NCI-H187 treated with DMSO at 0.1 percent for 48 hours (cell line): ENCODE measurements around the gene FARS2.

Experiments used
- DNase-seq: peaks from one replicate; lab custom pipeline; 2025; lab: John Stamatoyannopoulos, UW

The FARS2 gene

GRCh38 chr6:5379647-5380242, 118.4 kb downstream of the FARS2 start:
- DNase-seq = no peak

- DNase-seq = no peak
These were observed 122.5 kb downstream of the FARS2 start for GRCh38 chr6:5383856-5384255.

DNA sequence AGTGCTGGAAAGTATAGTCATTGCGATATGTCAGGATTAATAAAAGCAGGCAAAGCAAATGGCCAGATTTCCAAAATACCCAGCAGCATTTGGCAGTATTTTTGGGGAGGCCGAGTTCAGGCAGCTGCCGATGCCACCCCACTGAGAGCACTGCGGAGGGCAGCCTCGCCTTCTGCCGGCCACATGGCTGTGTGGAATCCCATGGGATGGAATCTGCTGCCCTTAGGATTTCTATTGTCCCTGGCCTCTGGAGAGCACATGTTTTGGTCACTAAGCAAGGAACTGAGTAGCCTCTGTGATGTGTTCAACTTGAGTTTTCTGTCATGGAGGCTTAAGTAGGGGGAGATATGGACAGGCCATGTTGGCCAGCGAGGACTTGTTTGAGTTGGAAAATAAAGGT, 123.0 kb downstream of the FARS2 start:
- no peak for DNase-seq

GRCh38 chr6:5388326-5388725, 127.0 kb downstream of the FARS2 start:
- DNase-seq = no peak

GRCh38 chr6:5389086-5389745, 127.9 kb downstream of the FARS2 start:
- no peak for DNase-seq

- no peak for DNase-seq
These were observed 128.9 kb downstream of the FARS2 start for GRCh38 chr6:5390177-5390576.

DNA sequence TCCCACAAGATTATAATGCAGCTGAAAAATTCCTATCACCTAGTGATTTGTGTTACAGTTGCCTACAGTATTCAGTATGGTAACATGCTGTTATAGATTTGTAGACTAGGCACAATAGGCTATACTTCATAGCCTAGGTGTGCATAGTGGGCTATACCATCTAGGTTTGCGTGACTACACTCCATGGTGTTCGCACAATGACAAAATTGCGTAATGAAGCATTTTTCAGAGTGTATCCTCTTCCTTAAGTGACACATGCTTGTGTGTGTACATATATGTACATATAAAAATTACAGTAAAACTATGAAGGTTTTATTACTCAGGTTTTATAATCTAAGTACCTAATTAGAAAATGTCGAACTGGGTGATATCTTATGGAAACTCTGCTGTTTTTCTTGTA, 133.0 kb downstream of the FARS2 start:
- no peak for DNase-seq

- no peak for DNase-seq
These were observed 134.4 kb downstream of the FARS2 start for GRCh38 chr6:5395719-5396118.

DNA sequence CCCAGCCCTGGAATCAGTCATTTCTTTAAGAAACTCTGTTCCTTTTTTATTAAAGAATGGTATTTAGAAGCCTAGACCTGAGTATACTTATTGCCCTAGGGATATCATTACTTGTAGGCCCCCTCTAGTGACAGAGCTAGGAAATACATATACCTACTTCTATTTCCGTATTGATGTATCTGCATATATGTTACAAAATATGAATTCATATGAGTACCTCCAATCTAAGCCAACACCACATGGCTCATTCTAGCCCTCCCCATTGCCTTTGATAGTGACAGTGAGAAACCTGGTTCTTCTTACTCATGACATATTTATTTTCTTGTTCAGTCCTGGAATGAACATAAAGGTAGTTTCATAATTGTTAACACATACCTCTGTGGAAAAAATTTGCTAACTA, 137.2 kb downstream of the FARS2 start:
- no peak for DNase-seq

- no peak for DNase-seq
These were observed 138.1 kb downstream of the FARS2 start for GRCh38 chr6:5399391-5399790.

DNA sequence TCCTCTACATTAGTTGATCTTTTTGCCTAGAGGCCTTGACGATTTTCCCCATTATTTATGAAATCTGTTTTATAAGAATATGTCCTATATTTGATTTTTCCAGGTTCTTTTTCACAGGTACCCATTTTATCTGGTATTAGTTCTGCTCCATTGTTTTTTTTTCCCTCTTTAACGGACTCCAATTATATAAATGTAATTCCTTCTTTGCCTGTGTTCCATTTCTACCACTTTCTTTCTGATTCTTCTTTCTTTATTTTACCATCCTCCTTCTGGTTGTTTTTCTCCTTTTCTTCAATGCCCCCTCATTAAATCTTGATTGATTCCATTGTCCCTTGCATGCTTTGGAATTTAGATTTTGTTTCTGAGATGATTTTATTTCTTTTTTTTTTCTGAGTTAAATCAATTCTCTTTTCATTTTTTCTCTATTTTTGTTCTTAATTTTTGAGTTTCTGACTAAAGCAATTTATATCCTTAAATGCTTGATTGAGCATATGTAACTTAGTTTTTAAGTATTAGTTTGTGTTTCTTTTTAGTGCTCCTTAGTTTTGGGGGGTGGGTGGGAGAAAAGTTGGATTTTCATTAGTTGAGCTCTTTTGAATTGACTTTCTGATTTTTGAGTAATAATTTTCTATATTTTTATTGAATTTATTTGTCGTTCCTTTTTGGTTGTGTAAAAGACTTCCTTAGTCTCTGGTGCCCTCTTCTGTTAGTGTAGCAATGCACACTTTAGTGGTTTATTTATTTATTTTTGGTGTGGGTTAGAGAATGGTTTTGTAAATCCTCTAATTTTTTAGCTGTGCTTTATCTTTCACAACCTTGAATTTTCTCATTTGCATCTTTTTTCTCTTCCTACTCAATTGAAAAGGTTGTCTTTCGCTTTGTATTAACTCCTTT, 140.8 kb downstream of the FARS2 start:
- no peak for DNase-seq

DNA sequence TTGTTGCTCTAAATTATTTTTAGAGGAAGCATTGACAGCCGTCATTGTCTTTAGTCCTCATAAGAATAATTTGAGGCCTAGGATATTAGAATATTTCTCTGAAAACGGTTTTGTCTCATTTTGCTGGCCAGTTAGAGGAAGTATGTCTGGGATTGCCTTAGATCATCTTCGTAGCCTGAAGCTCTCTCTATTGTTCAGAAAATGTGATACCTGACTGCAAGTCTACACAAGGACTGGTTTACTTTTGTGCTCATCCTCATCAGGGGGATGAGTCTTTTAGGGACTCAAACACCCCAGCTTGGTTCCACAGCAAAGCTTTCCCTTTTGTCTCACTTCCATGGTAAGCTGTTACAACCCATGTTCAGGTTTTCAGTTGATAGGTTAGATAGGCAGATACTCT, 141.8 kb downstream of the FARS2 start:
- no peak for DNase-seq

GRCh38 chr6:5403609-5404008, 142.3 kb downstream of the FARS2 start:
- no peak for DNase-seq

- no peak for DNase-seq
These were observed 144.7 kb downstream of the FARS2 start for GRCh38 chr6:5405976-5406375.

GRCh38 chr6:5411414-5411813, 150.1 kb downstream of the FARS2 start:
- no peak for DNase-seq

DNA sequence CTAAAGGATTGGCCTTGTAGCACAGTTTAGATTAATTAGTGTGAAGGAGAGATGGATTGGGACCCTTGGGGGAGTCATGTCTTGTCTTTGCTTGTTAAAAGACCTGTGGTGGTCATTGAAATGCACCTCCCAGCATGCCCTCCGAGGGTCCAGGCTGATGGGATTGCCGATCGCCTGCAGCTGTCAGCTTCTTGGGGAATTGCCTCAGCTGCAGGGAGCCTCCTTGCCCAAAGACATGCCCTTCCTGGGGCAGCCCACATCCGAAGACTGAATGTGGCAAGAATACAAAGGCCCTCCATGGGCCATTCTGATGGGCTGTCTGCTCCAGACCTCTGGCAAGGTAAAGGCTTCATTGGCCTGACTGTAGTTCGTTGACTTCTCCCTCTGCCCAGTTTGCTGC, 150.7 kb downstream of the FARS2 start:
- DNase-seq = no peak

- DNase-seq = no peak
These were observed 151.3 kb downstream of the FARS2 start for GRCh38 chr6:5412663-5413062.

- DNase-seq = no peak
These were observed 154.9 kb downstream of the FARS2 start for GRCh38 chr6:5416250-5416649.

- no peak for DNase-seq
These were observed 161.1 kb downstream of the FARS2 start for GRCh38 chr6:5422321-5422915.

DNA sequence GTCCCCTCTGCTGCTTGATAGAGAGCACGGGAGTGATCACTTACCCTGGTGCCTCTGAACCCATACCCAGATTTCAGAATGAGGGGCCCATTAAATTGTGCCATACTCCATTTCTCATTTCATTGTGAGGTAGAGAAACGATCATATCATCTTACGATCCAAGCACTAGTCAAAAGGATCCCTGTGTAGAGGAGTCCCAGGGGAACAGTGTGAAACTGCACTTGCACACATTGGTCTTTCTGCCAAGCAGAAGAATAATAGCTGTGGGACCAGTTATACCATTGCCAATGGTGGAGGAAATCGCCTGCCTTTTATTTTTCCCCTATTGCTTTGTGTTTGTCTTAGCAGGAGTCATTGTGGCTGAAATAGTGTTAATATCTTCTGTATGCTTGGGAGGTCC, 161.9 kb downstream of the FARS2 start:
- no peak for DNase-seq

GRCh38 chr6:5424726-5425125, 163.4 kb downstream of the FARS2 start:
- no peak for DNase-seq

- no peak for DNase-seq
These were observed 164.0 kb downstream of the FARS2 start for GRCh38 chr6:5425267-5425666.

DNA sequence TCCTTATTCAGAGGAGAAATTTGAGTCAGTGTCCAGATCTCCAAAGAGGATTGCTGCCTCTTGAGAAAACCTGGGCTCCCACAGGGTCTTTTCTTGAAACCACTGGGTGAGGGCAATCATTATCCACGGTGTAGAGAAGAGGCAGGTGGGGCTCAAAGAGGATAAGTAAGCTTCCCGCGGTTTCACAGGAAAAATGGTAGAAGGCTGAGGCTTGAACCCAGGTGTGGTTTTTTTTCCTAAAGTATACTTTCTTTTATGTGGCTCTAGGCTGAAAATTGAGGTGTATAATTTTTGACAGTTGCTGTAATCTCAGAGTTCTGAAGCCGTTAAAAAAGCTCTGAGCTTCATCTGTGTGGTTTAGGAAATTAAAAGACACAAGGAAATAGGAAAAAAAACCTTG, 164.5 kb downstream of the FARS2 start:
- DNase-seq = no peak
